IMR-90 (cell line): ENCODE data around the gene WDR76.

ENCODE experiments used
- BHLHE40 ChIP-seq: fragments of 150-350 bp; IDR thresholded peaks from 2 replicates; pipeline ENCODE4 v1.6.1; 2016; ENCODE audit warnings: mild to moderate bottlenecking, low read depth, low read length
- CEBPB ChIP-seq: IDR thresholded peaks from 2 replicates; pipeline ENCODE4 v1.6.1; 2012; ENCODE audit warnings: low read depth, low read length, improper control_type of control experiment
- CHD1 ChIP-seq: IDR thresholded peaks from 2 replicates; pipeline ENCODE4 v1.6.1; 2012; ENCODE audit warnings: low read depth, low read length, improper control_type of control experiment
- ELK1 ChIP-seq: fragments of 150-350 bp; IDR thresholded peaks from 2 replicates; pipeline ENCODE4 v1.6.1; 2016; ENCODE audit warnings: low read depth, mild to moderate bottlenecking, low read length, moderate library complexity, borderline replicate concordance
- FOS ChIP-seq: fragments of 150-350 bp; IDR thresholded peaks from 2 replicates; pipeline ENCODE4 v1.6.1; 2016; ENCODE audit warnings: low read depth, low read length
- MAFK ChIP-seq: IDR thresholded peaks from 2 replicates; pipeline ENCODE4 v1.6.1; 2012; ENCODE audit warnings: low read depth, low read length, improper control_type of control experiment
- MAZ ChIP-seq: IDR thresholded peaks from 2 replicates; pipeline ENCODE4 v1.6.1; 2012; ENCODE audit warnings: low read depth, mild to moderate bottlenecking, low read length, improper control_type of control experiment, moderate library complexity, borderline replicate concordance
- MXI1 ChIP-seq: IDR thresholded peaks from 2 replicates; pipeline ENCODE4 v1.6.1; 2012; ENCODE audit warnings: low read depth, mild to moderate bottlenecking, low read length, moderate library complexity, borderline replicate concordance
- POLR2A ChIP-seq: IDR thresholded peaks from 2 replicates; pipeline ENCODE4 v1.6.1; 2012; ENCODE audit warnings: mild to moderate bottlenecking, low read depth, low read length
- RAD21 ChIP-seq: IDR thresholded peaks from 2 replicates; pipeline ENCODE4 v1.6.1; 2012; ENCODE audit warnings: low read length, improper control_type of control experiment
- RCOR1 ChIP-seq: IDR thresholded peaks from 2 replicates; pipeline ENCODE4 v1.6.1; 2012; ENCODE audit warnings: mild to moderate bottlenecking, low read length, improper control_type of control experiment; ENCODE audit not compliant: insufficient replicate concordance
- RFX5 ChIP-seq: IDR thresholded peaks from 2 replicates; pipeline ENCODE4 v1.8.0; 2012; ENCODE audit warnings: low read depth, mild to moderate bottlenecking, low read length, moderate library complexity
- SMC3 ChIP-seq: fragments of 150-350 bp; IDR thresholded peaks from 2 replicates; pipeline ENCODE4 v1.6.1; 2016; ENCODE audit warnings: low read depth, mild to moderate bottlenecking, antibody characterized with exemption, low read length, moderate library complexity
- TF ChIP-seq, protein P1 (sequence below): conservative IDR thresholded peaks from 2 replicates; pipeline ENCODE4 v1.5.1; 2012; ENCODE audit warnings: mild to moderate bottlenecking, low read depth, low read length, improper control_type of control experiment

GRCh38 chr15:43779016-43779415, 47.8 kb upstream of the WDR76 start:
- TF ChIP-seq, protein P1, sequence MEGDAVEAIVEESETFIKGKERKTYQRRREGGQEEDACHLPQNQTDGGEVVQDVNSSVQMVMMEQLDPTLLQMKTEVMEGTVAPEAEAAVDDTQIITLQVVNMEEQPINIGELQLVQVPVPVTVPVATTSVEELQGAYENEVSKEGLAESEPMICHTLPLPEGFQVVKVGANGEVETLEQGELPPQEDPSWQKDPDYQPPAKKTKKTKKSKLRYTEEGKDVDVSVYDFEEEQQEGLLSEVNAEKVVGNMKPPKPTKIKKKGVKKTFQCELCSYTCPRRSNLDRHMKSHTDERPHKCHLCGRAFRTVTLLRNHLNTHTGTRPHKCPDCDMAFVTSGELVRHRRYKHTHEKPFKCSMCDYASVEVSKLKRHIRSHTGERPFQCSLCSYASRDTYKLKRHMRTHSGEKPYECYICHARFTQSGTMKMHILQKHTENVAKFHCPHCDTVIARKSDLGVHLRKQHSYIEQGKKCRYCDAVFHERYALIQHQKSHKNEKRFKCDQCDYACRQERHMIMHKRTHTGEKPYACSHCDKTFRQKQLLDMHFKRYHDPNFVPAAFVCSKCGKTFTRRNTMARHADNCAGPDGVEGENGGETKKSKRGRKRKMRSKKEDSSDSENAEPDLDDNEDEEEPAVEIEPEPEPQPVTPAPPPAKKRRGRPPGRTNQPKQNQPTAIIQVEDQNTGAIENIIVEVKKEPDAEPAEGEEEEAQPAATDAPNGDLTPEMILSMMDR: no peak
- TF ChIP-seq SMC3 (no peak), MAFK (no peak), RAD21 (no peak), POLR2A (no peak), RFX5 (no peak), CHD1 (no peak), RCOR1 (no peak), BHLHE40 (no peak), ELK1 (no peak), MXI1 (no peak), CEBPB (no peak), FOS (no peak), MAZ (no peak)
